Activated naive CD8-positive, alpha-beta T cell (primary cell): Measurements from ENCODE around the gene VPS13D.

ENCODE experiments used
- H3K27ac Mint-ChIP-seq: one replicate; pipeline ENCODE4 v1.8.0; 2021; ENCODE audit warnings: mixed read lengths
- H3K27me3 Mint-ChIP-seq: one replicate; pipeline ENCODE4 v1.8.0; 2021; ENCODE audit warnings: mixed read lengths
- H3K36me3 Mint-ChIP-seq: one replicate; pipeline ENCODE4 v1.8.0; 2021; ENCODE audit warnings: mixed read lengths
- H3K4me1 Mint-ChIP-seq: one replicate; pipeline ENCODE4 v1.8.0; 2021; ENCODE audit warnings: low read depth, mixed read lengths
- H3K4me3 Mint-ChIP-seq: one replicate; pipeline ENCODE4 v1.8.0; 2021; ENCODE audit warnings: mild to moderate bottlenecking, mixed read lengths
- H3K9me3 Mint-ChIP-seq: one replicate; pipeline ENCODE4 v1.8.0; 2021; ENCODE audit warnings: low read depth, mixed read lengths

The VPS13D gene

DNA sequence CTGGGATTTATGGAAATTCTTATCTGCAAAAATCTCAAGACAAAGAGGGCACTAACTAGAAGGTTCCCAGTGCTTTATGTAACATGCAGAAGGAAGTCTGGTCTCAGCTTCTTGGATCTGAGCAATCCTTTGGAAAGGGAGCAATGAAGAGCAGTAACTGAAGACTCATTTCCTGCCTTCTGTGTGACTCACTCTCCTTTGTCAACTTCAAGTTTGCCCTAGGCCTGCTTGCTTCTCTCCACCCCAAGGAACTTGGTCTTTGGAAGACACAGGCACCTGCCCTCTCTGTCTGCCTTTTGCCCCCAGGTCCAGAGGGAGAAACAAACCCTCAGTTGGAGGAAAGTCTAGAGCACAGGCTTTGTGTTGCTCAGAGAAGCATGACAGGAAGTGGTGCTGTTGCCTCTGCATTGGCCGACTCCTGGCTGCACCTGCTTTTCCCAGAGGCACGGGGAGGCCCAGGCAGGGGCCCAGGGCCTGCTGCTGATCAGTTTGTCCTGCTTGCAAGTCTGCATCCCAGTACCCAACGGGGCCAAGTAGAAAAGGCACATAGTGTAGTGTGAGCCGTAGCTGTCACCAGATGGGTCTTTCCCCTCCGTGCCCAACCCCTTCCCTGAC lies 251.0 kb downstream of the VPS13D start:
- Mint-ChIP-seq H3K9me3 (no peaks in the 10 kb centered on the region), H3K27me3 (no peaks in the 10 kb centered on the region), H3K4me1 (peaks cover 71% of the 10 kb centered on the region), H3K27ac (peak overlapping the region; percentile 91), H3K4me3 (peak overlapping the region; percentile 32), H3K36me3 (peaks cover 24% of the 10 kb centered on the region)

DNA sequence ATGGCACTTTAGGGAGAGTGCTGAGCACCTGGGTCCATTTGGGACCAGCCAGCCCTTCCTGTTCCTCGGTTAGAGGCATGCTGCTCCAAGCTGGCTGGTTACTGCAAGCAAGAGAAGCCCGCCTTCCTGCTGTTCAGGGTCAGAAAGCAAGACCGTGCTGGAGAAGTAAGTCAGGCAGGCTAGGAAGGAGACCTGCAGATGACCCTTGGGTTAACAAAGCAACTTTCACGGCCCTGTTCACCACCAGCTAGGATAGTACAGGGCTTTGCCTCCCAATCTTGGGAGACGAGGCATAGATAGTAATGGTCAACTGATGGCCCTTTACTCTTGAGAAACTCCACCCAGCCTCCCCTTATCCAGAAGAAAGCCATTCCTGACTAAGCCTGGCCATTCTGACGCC lies 252.1 kb downstream of the VPS13D start:
- no peaks in the 10 kb centered on the region for H3K9me3 Mint-ChIP-seq
- H3K27ac Mint-ChIP-seq = no peak overlapping the region
- peaks cover 61% of the 10 kb centered on the region for H3K4me1 Mint-ChIP-seq
- H3K27me3 Mint-ChIP-seq = no peaks in the 10 kb centered on the region
- peak overlapping the region; percentile 17 for H3K4me3 Mint-ChIP-seq
- peaks cover 23% of the 10 kb centered on the region for H3K36me3 Mint-ChIP-seq

DNA sequence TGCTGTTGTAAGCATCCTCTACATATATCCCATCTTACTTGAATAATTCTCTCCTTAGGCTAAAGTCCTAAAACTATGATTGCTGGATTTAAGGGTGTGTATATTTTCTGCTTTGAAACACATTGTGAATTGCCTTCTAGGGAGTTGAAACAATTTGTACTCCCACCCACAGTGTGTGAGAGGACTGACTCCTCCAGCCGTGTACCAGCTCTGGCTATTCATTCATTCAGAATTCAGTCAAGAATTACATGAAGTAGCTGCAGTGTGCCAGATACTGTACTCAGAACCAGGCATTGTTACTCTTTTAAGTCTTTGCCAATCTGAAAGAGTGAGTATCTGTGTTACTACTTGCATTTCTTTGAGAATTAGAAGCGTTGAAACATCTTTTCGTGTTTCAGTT lies 253.2 kb downstream of the VPS13D start:
- Mint-ChIP-seq H3K36me3 (peaks cover 20% of the 10 kb centered on the region), H3K4me1 (peaks cover 52% of the 10 kb centered on the region), H3K27ac (no peak overlapping the region), H3K4me3 (no peak overlapping the region), H3K27me3 (no peaks in the 10 kb centered on the region), H3K9me3 (no peaks in the 10 kb centered on the region)

DNA sequence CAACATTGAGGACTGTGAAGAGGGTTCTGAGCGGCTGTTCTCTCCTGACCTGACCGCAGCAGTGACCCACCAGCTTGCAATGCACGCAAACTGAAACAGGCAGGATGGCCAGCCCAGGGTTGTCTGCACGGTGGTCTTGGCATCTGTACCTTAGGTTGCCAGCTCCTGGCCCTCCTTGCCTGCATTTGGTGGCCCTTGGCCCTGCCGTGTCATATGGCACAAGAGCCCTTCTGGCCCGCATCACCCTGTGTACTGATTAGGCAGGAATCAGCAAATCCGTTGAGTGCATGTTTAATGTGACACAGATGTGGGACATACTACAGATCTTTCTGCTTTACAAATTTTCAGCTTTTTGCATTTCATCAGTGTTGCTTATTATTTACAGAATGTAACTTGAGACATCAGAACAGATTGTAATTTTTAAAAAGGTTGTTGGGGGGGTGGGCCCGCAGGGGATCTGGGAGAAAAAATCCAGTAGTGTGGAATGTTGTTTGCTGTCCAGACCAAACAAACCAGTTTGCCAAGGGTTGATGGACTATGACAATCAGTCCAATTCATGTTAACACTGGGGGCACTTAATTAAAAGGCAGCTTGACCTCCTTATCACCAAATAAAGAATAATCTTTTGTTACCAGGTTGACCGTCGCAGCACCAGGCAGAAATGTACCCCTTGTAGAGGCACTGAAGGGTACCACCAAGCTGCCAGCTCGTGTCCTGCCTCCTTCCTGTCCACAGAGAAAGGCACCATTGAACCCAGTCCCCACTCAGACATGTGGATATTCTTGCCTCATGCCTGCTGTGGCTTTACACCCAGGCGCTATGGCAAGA lies 255.6 kb downstream of the VPS13D start:
- H3K27ac Mint-ChIP-seq = no peak overlapping the region
- no peaks in the 10 kb centered on the region for H3K27me3 Mint-ChIP-seq
- H3K4me3 Mint-ChIP-seq = no peak overlapping the region
- peaks cover 28% of the 10 kb centered on the region for H3K4me1 Mint-ChIP-seq
- no peaks in the 10 kb centered on the region for H3K9me3 Mint-ChIP-seq
- peaks cover 19% of the 10 kb centered on the region for H3K36me3 Mint-ChIP-seq

DNA sequence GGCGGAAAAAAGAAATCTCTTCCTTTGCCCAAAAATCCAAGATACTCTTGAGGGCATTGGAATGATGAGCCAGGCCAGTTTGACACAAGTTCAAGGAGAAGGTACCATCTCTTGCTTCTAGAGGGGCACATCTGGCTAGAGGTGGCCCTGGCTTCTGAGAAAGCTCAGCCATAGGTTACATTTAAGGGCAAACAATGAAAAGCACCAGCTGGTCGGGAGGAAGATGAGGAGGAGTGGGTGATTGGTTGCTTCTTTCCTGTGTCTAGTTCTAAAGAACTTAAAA lies 256.2 kb downstream of the VPS13D start:
- no peak overlapping the region for H3K4me3 Mint-ChIP-seq
- H3K4me1 Mint-ChIP-seq = peaks cover 22% of the 10 kb centered on the region
- H3K27me3 Mint-ChIP-seq = no peaks in the 10 kb centered on the region
- peaks cover 21% of the 10 kb centered on the region for H3K36me3 Mint-ChIP-seq
- no peaks in the 10 kb centered on the region for H3K9me3 Mint-ChIP-seq
- H3K27ac Mint-ChIP-seq = no peak overlapping the region

DNA sequence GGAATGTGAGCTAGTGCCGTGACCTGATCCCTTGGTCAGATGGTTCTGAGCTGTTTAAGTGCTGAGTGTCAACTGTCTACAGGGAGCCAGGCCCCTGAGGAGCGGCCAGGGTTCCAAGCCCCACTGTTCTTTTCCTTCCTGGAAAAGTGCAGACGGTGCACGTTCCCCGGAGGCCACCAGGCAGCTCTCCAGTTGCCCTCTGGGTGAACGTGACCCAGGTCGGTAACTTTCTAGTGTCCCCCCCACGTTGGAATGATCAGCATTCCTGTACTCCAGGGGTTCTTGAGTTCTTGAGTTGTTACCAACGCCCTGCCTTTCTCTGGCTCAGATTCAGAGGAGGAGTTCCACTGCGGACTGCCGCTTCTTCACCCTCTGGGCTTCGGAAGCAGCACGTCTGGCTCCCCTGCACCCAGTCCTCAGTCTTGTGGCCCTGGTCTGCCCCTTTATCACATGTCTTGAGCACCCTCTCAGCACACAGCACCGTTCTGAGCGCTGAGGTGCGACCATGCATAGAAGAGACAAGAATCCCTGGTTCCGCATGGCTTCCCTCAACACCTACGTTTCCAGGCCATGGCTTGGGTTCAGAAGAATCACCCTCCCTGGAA lies 256.7 kb downstream of the VPS13D start:
- peaks cover 17% of the 10 kb centered on the region for H3K4me1 Mint-ChIP-seq
- H3K27ac Mint-ChIP-seq = no peak overlapping the region
- no peaks in the 10 kb centered on the region for H3K9me3 Mint-ChIP-seq
- peaks cover 24% of the 10 kb centered on the region for H3K36me3 Mint-ChIP-seq
- H3K27me3 Mint-ChIP-seq = no peaks in the 10 kb centered on the region
- H3K4me3 Mint-ChIP-seq = no peak overlapping the region

DNA sequence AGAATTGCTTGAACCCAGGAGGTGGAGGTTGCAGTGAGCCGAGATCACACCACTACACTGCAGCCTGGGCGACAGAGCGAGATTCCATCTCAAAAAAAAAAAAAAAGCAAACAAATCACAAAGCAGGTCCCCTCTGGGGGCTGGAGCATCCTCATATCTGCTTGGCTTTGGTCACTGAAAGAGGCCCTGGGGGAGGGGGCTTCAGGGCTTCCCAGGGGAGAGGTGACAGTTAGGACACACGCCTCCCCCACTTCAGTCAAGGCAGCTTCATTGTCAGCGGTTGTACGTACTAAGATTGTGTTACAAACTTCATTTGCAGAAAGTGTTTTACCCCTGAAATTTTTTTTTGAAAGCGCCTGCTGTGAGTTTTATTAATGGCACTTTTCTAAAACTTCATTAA lies 257.7 kb downstream of the VPS13D start:
- H3K27ac Mint-ChIP-seq = no peak overlapping the region

DNA sequence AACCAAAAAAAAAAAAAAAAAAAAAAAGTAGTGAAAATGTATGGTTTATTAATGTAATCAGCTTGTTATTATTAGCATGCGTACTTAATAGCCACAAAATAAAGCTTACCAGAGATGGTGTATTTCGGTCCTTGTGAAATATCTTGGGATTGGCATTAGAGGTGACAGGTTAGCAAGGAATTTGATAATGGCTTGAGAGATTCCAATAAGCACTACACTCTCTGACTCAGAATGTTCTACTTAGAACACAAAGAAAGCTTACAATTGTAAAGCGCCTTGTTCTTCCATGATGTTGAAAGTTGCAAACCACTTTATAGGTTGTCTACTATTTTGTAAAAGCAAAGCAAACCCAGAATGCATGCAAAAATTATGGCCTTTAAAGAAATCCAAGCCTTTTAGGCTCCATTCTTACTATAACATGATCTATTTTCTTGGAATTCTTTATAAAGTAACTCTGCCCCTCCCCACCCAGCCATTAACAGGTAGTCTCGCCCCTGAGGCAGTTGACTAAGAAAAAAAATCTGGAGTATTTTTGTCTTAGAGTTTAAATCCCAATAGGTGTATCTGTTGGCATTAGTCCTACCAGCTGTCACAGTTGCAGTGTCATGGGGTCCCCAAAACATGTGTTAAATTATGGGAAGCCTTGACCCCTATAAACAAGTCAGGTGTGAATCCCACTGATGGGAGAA lies 259.0 kb downstream of the VPS13D start:
- H3K27me3 Mint-ChIP-seq = no peaks in the 10 kb centered on the region
- no peak overlapping the region for H3K27ac Mint-ChIP-seq
- H3K4me1 Mint-ChIP-seq = peaks cover 7% of the 10 kb centered on the region
- no peaks in the 10 kb centered on the region for H3K9me3 Mint-ChIP-seq
- H3K4me3 Mint-ChIP-seq = no peak overlapping the region
- peaks cover 28% of the 10 kb centered on the region for H3K36me3 Mint-ChIP-seq

More for the DNA sequence above, 257.7 kb downstream of the VPS13D start:
- Mint-ChIP-seq H3K36me3 (peaks cover 23% of the 10 kb centered on the region), H3K9me3 (no peaks in the 10 kb centered on the region), H3K27me3 (no peaks in the 10 kb centered on the region), H3K4me3 (no peak overlapping the region), H3K4me1 (peaks cover 9% of the 10 kb centered on the region)

DNA sequence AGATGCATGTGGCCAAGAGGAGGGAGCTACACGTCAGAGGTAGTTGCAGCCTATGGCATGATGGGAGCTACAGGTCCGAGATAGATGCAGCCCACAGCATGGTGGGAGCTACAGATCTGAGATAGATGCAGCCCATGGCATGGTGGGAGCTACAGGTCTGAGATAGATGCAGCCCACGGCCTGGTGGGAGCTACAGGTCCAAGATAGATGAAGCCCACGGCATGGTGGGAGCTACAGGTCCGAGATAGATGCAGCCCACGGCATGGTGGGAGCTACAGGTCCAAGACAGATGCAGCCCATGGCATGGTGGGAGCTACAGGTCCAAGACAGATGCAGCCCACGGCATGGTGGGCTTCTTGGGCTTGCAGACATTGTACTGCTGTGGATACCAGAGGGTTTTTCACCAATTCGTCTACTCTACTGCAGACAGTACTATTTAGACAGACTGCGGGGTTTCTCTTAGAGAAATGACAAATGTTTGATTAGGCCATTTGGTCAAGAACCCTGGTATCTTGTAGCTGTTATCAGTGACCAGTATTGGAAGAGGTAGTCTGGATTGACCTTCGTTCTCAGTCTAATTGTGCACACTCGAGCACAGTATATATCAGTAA lies 260.8 kb downstream of the VPS13D start:
- H3K27ac Mint-ChIP-seq = no peak overlapping the region
- H3K4me3 Mint-ChIP-seq = no peak overlapping the region
- peaks cover 3% of the 10 kb centered on the region for H3K4me1 Mint-ChIP-seq
- H3K36me3 Mint-ChIP-seq = peaks cover 27% of the 10 kb centered on the region
- no peaks in the 10 kb centered on the region for H3K9me3 Mint-ChIP-seq
- no peaks in the 10 kb centered on the region for H3K27me3 Mint-ChIP-seq

DNA sequence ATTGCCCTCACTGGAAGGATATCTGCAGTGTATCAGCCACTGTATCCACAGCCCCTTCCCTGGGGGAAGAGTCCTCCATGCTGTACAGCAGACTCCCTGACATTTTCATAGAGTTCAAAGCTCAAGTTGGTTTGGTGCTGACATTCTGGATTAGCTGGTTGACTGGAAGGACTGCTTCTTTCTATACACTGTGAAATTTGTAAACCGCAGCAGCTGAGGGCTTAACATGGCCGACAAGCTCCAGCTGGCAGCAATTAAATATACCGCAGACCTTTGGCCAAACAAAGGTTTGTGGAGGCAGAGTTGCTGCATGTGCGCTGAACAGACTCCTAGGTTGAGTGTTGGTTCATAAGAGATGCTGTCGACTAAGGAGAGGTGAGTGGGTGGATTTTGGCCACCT lies 261.8 kb downstream of the VPS13D start:
- Mint-ChIP-seq H3K4me3 (no peak overlapping the region), H3K27me3 (no peaks in the 10 kb centered on the region), H3K27ac (no peak overlapping the region), H3K9me3 (no peaks in the 10 kb centered on the region), H3K4me1 (peaks cover 5% of the 10 kb centered on the region), H3K36me3 (peaks cover 22% of the 10 kb centered on the region)

DNA sequence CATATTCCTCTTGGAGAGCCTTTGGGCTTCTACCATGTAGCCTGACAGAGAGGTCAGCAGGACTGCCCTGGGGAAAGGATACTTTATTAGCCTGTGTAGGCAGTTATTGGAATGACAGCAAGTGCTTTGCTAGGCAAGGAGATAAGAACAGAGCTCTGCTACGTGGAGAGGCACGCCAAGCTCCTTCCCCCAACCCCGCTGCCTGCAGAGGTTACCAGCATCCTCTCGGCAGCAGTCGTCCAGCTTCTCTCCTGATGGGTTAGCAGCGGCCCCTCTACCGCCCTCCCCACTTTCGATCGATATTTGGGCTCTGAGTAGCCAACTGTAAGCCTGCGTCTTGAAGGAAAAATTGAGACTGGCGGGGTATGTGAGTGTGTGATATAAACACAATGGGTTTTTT lies 265.9 kb downstream of the VPS13D start:
- Mint-ChIP-seq H3K4me3 (no peak overlapping the region), H3K27me3 (no peaks in the 10 kb centered on the region), H3K9me3 (no peaks in the 10 kb centered on the region), H3K36me3 (peaks cover 34% of the 10 kb centered on the region), H3K27ac (no peak overlapping the region), H3K4me1 (peaks cover 9% of the 10 kb centered on the region)

DNA sequence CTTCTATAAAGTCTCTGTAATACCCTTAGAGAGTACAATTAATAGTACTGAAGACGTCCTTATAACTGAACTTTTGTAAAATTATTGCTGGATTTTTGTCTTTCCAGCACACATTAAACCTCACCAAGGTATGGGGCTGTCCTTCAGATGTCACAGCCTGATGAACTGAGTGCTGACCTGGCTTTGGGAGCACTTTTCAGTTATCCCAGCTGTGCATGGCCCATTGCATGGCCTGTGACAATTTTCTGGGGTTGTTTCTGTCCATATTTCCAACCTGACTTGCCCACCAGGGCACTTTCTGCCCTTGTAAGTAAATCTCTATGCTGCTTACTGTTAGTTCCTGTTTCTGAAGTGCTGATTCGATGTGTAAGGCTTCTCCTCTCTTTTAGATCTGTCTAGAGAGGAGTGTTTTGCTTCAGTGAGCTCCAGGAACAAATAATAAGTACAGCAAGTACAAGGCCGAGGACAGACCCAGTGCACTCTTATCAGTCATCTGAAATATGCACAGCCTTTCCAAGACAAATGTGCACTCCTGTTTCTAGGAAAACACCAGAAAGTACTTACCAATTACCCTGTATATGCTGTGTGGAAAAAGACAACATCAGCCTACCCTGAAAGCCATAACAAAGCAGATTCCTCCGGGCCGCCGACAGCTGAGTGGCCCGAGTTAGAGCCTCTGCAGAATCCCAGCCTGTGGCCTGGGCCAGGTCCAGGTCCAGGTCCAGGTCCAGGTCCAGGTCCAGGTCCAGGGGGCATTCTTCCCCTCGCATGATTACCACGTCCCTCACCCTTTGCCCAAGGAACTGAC lies 266.5 kb downstream of the VPS13D start:
- Mint-ChIP-seq H3K27ac (no peak overlapping the region), H3K4me3 (no peak overlapping the region), H3K36me3 (peaks cover 31% of the 10 kb centered on the region), H3K4me1 (peaks cover 9% of the 10 kb centered on the region), H3K9me3 (no peaks in the 10 kb centered on the region), H3K27me3 (no peaks in the 10 kb centered on the region)

DNA sequence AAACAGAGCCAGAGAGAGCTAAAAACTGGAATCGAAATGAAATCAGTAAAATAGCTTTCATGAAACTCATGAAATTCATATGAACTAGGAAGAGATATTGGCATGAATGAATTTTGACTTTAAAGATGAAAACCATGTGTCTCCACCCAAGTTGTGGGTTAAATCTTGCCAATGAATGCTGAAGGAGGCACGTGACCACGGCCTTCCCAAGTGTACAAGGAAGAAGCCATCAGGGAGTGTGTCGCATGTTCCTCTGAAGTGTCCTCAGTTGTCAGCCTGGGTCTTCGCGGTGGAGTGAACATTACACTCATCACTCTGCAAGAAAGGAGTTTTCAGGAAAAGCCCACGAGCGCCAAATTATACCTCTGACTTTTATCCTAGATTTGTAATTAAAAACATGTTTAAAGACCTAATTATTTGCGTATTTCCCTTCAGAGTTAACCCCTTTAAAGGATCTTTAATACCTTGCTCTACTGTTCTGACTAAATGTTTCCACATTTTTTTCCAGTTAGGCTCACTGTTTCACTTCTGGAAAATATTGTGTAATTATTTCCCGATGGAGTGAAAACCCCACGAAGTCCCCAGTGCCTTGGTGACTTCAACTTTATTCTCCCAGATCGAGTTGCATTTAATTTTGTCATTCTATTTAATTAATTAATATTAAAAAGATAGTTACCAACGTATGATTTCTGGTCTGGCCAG lies 269.9 kb downstream of the VPS13D start:
- H3K4me3 Mint-ChIP-seq = no peak overlapping the region
- H3K36me3 Mint-ChIP-seq = peaks cover 28% of the 10 kb centered on the region
- H3K4me1 Mint-ChIP-seq = peaks cover 27% of the 10 kb centered on the region
- H3K27ac Mint-ChIP-seq = no peak overlapping the region
- no peaks in the 10 kb centered on the region for H3K27me3 Mint-ChIP-seq
- no peaks in the 10 kb centered on the region for H3K9me3 Mint-ChIP-seq

DNA sequence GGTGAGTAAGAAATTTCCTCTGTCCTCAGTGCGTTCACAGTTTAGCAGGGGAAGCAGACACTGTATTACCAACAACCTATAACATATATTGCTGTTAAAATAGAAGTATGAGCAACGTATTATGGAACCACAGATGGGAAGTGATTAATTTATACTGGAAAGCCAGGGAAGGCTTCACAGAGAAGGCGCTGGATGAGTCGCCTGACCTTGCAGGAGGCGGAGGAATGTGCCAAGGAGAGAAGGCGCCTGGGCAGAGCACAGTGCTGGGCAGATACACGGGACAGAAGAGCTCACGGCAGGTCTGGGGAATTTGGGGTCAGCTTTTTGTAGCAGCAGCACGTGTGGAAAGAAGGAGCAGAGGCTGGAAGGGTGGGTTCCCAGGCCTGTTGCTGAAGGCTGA lies 271.8 kb downstream of the VPS13D start:
- Mint-ChIP-seq H3K36me3 (peaks cover 28% of the 10 kb centered on the region), H3K27me3 (no peaks in the 10 kb centered on the region), H3K27ac (peak overlapping the region; percentile 41), H3K9me3 (no peaks in the 10 kb centered on the region), H3K4me1 (peaks cover 32% of the 10 kb centered on the region), H3K4me3 (no peak overlapping the region)
